Mesothelial cell of epicardium (in vitro differentiated cells): ENCODE data around the gene CARD9. TPM values are rescaled to one million over a fixed set of nuclear protein-coding genes. Genes with fewer than 3 reads are reported as not detected.

Source experiments
- DNase-seq, 2 experiments: peaks; one replicate each; pipeline ENCODE4 v3.0.0; 2021; ENCODE audit warnings: low spot score in 2 of 2; ENCODE audit not compliant: unreplicated experiment in 2 of 2
- H3K27ac Mint-ChIP-seq: 2 replicates; pipeline ENCODE4 v1.8.0; 2021; ENCODE audit warnings: mixed read lengths
- H3K27me3 Mint-ChIP-seq: 2 replicates; pipeline ENCODE4 v1.8.0; 2021; ENCODE audit warnings: low read depth, mixed read lengths
- H3K36me3 Mint-ChIP-seq: 2 replicates; pipeline ENCODE4 v1.8.0; 2021; ENCODE audit warnings: mixed read lengths
- H3K4me1 Mint-ChIP-seq: 2 replicates; pipeline ENCODE4 v1.8.0; 2021; ENCODE audit warnings: mixed read lengths
- H3K4me3 Mint-ChIP-seq: 2 replicates; pipeline ENCODE4 v1.8.0; 2021; ENCODE audit warnings: mild to moderate bottlenecking, moderate library complexity, mixed read lengths
- H3K9me3 Mint-ChIP-seq: 2 replicates; pipeline ENCODE4 v1.8.0; 2021; ENCODE audit warnings: mixed read lengths
- total RNA-seq: library from RNA; stranded (reverse); gene quantifications from 3 replicates; pipeline ENCODE4 v1.2.1, GENCODE V29; 2021
- TF ChIP-seq, protein P1 (sequence below): fragments of 200-600 bp; sonication (generic); IDR thresholded peaks from one replicate; pipeline ENCODE4 v1.5.0; 2021; ENCODE audit warnings: antibody characterized with exemption; ENCODE audit not compliant: unreplicated experiment

Gene CARD9
- total RNA-seq, 1 donor from 2014 or later = 4.9 TPM

- TF ChIP-seq, protein P1, sequence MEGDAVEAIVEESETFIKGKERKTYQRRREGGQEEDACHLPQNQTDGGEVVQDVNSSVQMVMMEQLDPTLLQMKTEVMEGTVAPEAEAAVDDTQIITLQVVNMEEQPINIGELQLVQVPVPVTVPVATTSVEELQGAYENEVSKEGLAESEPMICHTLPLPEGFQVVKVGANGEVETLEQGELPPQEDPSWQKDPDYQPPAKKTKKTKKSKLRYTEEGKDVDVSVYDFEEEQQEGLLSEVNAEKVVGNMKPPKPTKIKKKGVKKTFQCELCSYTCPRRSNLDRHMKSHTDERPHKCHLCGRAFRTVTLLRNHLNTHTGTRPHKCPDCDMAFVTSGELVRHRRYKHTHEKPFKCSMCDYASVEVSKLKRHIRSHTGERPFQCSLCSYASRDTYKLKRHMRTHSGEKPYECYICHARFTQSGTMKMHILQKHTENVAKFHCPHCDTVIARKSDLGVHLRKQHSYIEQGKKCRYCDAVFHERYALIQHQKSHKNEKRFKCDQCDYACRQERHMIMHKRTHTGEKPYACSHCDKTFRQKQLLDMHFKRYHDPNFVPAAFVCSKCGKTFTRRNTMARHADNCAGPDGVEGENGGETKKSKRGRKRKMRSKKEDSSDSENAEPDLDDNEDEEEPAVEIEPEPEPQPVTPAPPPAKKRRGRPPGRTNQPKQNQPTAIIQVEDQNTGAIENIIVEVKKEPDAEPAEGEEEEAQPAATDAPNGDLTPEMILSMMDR = no peak
- Mint-ChIP-seq H3K4me3 (no peak overlapping the region), H3K4me1 (peaks cover 11% of the 10 kb centered on the region), H3K9me3 (no peaks in the 10 kb centered on the region), H3K27me3 (no peaks in the 10 kb centered on the region), H3K36me3 (no peaks in the 10 kb centered on the region), H3K27ac (no peak overlapping the region)
- no peak for DNase-seq
These were observed 23.9 kb downstream of the CARD9 start for GRCh38 chr9:136349546-136349945.

GRCh38 chr9:136348691-136349090 is 24.8 kb downstream of the CARD9 start:
- Mint-ChIP-seq H3K4me3 (no peak overlapping the region), H3K27ac (no peak overlapping the region), H3K4me1 (peaks cover 3% of the 10 kb centered on the region)

DNA sequence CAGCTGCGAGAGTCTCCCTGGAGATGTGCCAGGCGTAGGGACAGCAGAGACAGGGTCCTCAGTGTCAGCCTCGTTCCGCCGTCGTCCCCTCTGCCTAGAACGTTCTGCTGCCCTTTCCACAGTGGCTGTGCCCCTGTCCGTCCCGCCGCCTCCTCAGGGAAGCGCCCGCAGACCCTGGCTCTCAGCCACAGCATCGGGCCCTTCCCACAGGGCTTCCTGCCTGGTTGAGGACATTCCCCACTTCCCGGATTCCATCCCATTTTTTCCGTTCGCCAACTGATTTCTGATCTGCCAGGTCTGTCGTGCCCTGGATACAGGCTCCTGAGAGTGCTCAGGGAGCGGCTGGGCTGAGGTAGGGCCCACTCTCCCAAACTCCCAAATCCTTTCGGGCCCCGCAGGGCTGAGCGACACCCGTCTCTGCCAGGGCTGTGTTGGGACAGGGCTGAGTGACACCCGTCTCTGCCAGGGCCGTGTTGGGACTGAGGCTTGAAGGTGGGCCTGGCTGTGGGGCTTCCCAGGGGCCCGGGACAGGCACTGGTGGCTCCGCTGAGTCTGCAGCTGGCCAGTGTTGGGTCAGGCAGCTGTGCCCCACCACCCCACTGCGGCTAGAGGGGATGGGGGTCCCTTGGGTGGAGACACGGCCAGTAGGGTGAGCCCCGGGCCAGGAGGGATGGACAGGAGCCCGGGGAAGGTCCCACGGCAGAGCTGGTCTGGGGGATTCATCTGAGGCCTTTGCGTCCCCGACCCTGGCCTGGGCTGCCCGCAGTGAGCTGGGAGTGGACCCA is 25.8 kb downstream of the CARD9 start:
- Mint-ChIP-seq H3K4me1 (peaks cover 6% of the 10 kb centered on the region), H3K36me3 (no peaks in the 10 kb centered on the region), H3K9me3 (no peaks in the 10 kb centered on the region), H3K4me3 (no peak overlapping the region), H3K27ac (no peak overlapping the region), H3K27me3 (no peaks in the 10 kb centered on the region)
- DNase-seq = no peak
- TF ChIP-seq, protein P1 = no peak

More at GRCh38 chr9:136348691-136349090, 24.8 kb downstream of the CARD9 start:
- Mint-ChIP-seq H3K36me3 (no peaks in the 10 kb centered on the region), H3K9me3 (no peaks in the 10 kb centered on the region), H3K27me3 (no peaks in the 10 kb centered on the region)
- no peak for DNase-seq
- TF ChIP-seq, protein P1 = no peak

GRCh38 chr9:136346927-136347465 is 26.5 kb downstream of the CARD9 start:
- Mint-ChIP-seq H3K4me3 (no peak overlapping the region), H3K36me3 (no peaks in the 10 kb centered on the region), H3K4me1 (peaks cover 8% of the 10 kb centered on the region), H3K27ac (no peak overlapping the region), H3K9me3 (no peaks in the 10 kb centered on the region), H3K27me3 (no peaks in the 10 kb centered on the region)
- no peak for DNase-seq
- TF ChIP-seq, protein P1 = no peak

GRCh38 chr9:136346157-136346481 is 27.4 kb downstream of the CARD9 start:
- no peak overlapping the region for H3K27ac Mint-ChIP-seq
- no peaks in the 10 kb centered on the region for H3K36me3 Mint-ChIP-seq
- H3K9me3 Mint-ChIP-seq = no peaks in the 10 kb centered on the region
- H3K27me3 Mint-ChIP-seq = no peaks in the 10 kb centered on the region
- peaks cover 10% of the 10 kb centered on the region for H3K4me1 Mint-ChIP-seq
- TF ChIP-seq, protein P1 = no peak
- no peak overlapping the region for H3K4me3 Mint-ChIP-seq
- DNase-seq = no peak
